ENCODE results near the gene COMMD7. TPM values are rescaled to one million over a fixed set of nuclear protein-coding genes. Genes with fewer than 3 reads are reported as not detected.

COMMD7 gene
- total and polyA plus RNA-seq, 9 of the 15 experiments (the other 6 are each of a cell fraction or from before 2014, with no cell fraction given), result 11.9 to 69.1 (median 34.7) TPM

- TF ChIP-seq KHSRP (IDR thresholded peaks at IDR 0.05), result no peak
- TF ChIP-seq ZNF707 (CRISPR knock-in tag; conservative IDR thresholded peaks at IDR 0.05), result no peak
- 0 out of 2 replicates have a peak, but pooled peaks have one; percentile 30 for TF ChIP-seq E2F3 (CRISPR knock-in tag; IDR thresholded peaks at IDR 0.05)
- peak; percentile 55; the same call in 1 of the 2 replicates for TF ChIP-seq ZBTB7A (IDR thresholded peaks at IDR 0.05; ENCODE audit: borderline replicate concordance, control insufficient read depth, low read depth, low read length)
- peak; percentile 48; the same call in 1 of the 2 replicates for TF ChIP-seq CC2D1A (IDR thresholded peaks at IDR 0.05)
- TF ChIP-seq SAFB2 (IDR thresholded peaks at IDR 0.05; ENCODE audit: borderline replicate concordance, low read depth, low read length, severe bottlenecking), result no peak
- TF ChIP-seq HEY1 (CRISPR knock-in tag; IDR thresholded peaks at IDR 0.05; ENCODE audit: borderline replicate concordance), result no peak
- peak; percentile 24; the same call in 1 of the 2 replicates for TF ChIP-seq SMARCA4 (IDR thresholded peaks at IDR 0.05)
- TF ChIP-seq ZNF311 (CRISPR knock-in tag; IDR thresholded peaks at IDR 0.05), result no peak
- TF ChIP-seq ZNF274 (IDR thresholded peaks at IDR 0.05; ENCODE audit: borderline replicate concordance, low read depth, low read length), result no peak
- TF ChIP-seq SIRT6 (IDR thresholded peaks at IDR 0.05; ENCODE audit: low read depth, low read length), result no peak
- TF ChIP-seq CREM (IDR thresholded peaks at IDR 0.05; ENCODE audit: low read depth), result peak; percentile 52; the same call in 1 of the 2 replicates
- TF ChIP-seq GTF2E2 (tag; IDR thresholded peaks at IDR 0.05), result peak; percentile 12; the same call in 1 of the 2 replicates
- no peak for TF ChIP-seq SMAD1 (IDR thresholded peaks at IDR 0.05; ENCODE audit: low read depth, low read length, partially characterized antibody)
- TF ChIP-seq PCBP1 (IDR thresholded peaks at IDR 0.05; ENCODE audit: low read depth, low read length, poor library complexity, severe bottlenecking), result no peak
- no peak for TF ChIP-seq GATAD2A (IDR thresholded peaks at IDR 0.05)
- TF ChIP-seq ZNF239 (CRISPR knock-in tag; IDR thresholded peaks at IDR 0.05), result no peak
- TF ChIP-seq TCF15 (CRISPR knock-in tag; IDR thresholded peaks at IDR 0.05), result no peak
- TF ChIP-seq RBM14 (IDR thresholded peaks at IDR 0.05; ENCODE audit: borderline replicate concordance, insufficient read depth, low read depth, low read length), result no peak
- TF ChIP-seq NFXL1 (CRISPR knock-in tag; IDR thresholded peaks at IDR 0.05), result no peak
- TF ChIP-seq MTA1 (IDR thresholded peaks at IDR 0.05; ENCODE audit: borderline replicate concordance), result no peak
- peak; percentile 72 for TF ChIP-seq POLR2A (conservative IDR thresholded peaks at IDR 0.05)
- no peak for TF ChIP-seq CBFB (CRISPR knock-in tag; IDR thresholded peaks at IDR 0.05)
- no peak for TF ChIP-seq SMARCC2 (IDR thresholded peaks at IDR 0.05; ENCODE audit: low read depth)
- peak; percentile 6 for TF ChIP-seq MEIS2 (IDR thresholded peaks at IDR 0.05; ENCODE audit: partially characterized antibody)
- no peak for TF ChIP-seq COPS2 (conservative IDR thresholded peaks at IDR 0.05)
- peak; percentile 28; the same call in 1 of the 2 replicates for TF ChIP-seq FOSL1 (tag; conservative IDR thresholded peaks at IDR 0.05)
- no peak for TF ChIP-seq ZNF253 (CRISPR knock-in tag; conservative IDR thresholded peaks at IDR 0.05)
- TF ChIP-seq RUNX1 (IDR thresholded peaks at IDR 0.05; ENCODE audit: low read depth), result no peak
- no peak for TF ChIP-seq IRF2 (CRISPR knock-in tag; IDR thresholded peaks at IDR 0.05)
- peak; percentile 77 to 88 for TF ChIP-seq KDM1A (IDR thresholded peaks at IDR 0.05)
These were observed 18.8 kb upstream of the COMMD7 start, which contains the start of gene DNMT3B (continued) for GRCh38 chr20:32761831-32762753.
